ENCODE results near the gene KIRREL3.

The KIRREL3 gene

GRCh38 chr11:126512251-126512650, 488.3 kb downstream of the KIRREL3 start:
- Histone ChIP-seq H3K4me1 (ENCODE audit: control insufficient read depth, insufficient read depth, low read length) (no peaks in the 10 kb centered on the region), H3K9ac (ENCODE audit: low read length) (no peak overlapping the region), H3K27me3 (ENCODE audit: control insufficient read depth, insufficient read depth, low read length) (peaks cover 4% of the 10 kb centered on the region), H3K4me3 (ENCODE audit: low read length) (no peak overlapping the region), H3K27ac (ENCODE audit: low read depth, low read length) (no peak overlapping the region), H3K36me3 (ENCODE audit: control insufficient read depth, insufficient read depth, low read length) (no peaks in the 10 kb centered on the region)

GRCh38 chr11:126511475-126512115, 489.0 kb downstream of the KIRREL3 start:
- Histone ChIP-seq H3K9ac (ENCODE audit: low read length) (no peak overlapping the region), H3K36me3 (ENCODE audit: control insufficient read depth, insufficient read depth, low read length) (no peaks in the 10 kb centered on the region), H3K4me1 (ENCODE audit: control insufficient read depth, insufficient read depth, low read length) (no peaks in the 10 kb centered on the region), H3K27ac (ENCODE audit: low read depth, low read length) (no peak overlapping the region), H3K4me3 (ENCODE audit: low read length) (no peak overlapping the region), H3K27me3 (ENCODE audit: control insufficient read depth, insufficient read depth, low read length) (peaks cover 4% of the 10 kb centered on the region)

GRCh38 chr11:126510621-126511370, 489.8 kb downstream of the KIRREL3 start:
- Histone ChIP-seq H3K4me3 (ENCODE audit: low read length) (no peak overlapping the region), H3K9ac (ENCODE audit: low read length) (no peak overlapping the region), H3K27me3 (ENCODE audit: control insufficient read depth, insufficient read depth, low read length) (peaks cover 4% of the 10 kb centered on the region)

GRCh38 chr11:126507646-126508045, 492.9 kb downstream of the KIRREL3 start:
- no peak overlapping the region for H3K9ac ChIP-seq (ENCODE audit: low read length)
- no peak overlapping the region for H3K4me3 ChIP-seq (ENCODE audit: low read length)
- no peaks in the 10 kb centered on the region for H3K36me3 ChIP-seq (ENCODE audit: control insufficient read depth, insufficient read depth, low read length)
- H3K27me3 ChIP-seq (ENCODE audit: control insufficient read depth, insufficient read depth, low read length): no peaks in the 10 kb centered on the region
- H3K27ac ChIP-seq (ENCODE audit: low read depth, low read length): no peak overlapping the region
- no peaks in the 10 kb centered on the region for H3K4me1 ChIP-seq (ENCODE audit: control insufficient read depth, insufficient read depth, low read length)

More at GRCh38 chr11:126510621-126511370, 489.8 kb downstream of the KIRREL3 start:
- H3K27ac ChIP-seq (ENCODE audit: low read depth, low read length): no peak overlapping the region
- H3K4me1 ChIP-seq (ENCODE audit: control insufficient read depth, insufficient read depth, low read length): no peaks in the 10 kb centered on the region
- no peaks in the 10 kb centered on the region for H3K36me3 ChIP-seq (ENCODE audit: control insufficient read depth, insufficient read depth, low read length)

GRCh38 chr11:126506789-126507188, 493.8 kb downstream of the KIRREL3 start:
- Histone ChIP-seq H3K4me3 (ENCODE audit: low read length) (no peak overlapping the region), H3K4me1 (ENCODE audit: control insufficient read depth, insufficient read depth, low read length) (no peaks in the 10 kb centered on the region), H3K27me3 (ENCODE audit: control insufficient read depth, insufficient read depth, low read length) (no peaks in the 10 kb centered on the region), H3K27ac (ENCODE audit: low read depth, low read length) (no peak overlapping the region), H3K36me3 (ENCODE audit: control insufficient read depth, insufficient read depth, low read length) (no peaks in the 10 kb centered on the region), H3K9ac (ENCODE audit: low read length) (no peak overlapping the region)

GRCh38 chr11:126502982-126503381, 497.6 kb downstream of the KIRREL3 start:
- no peak overlapping the region for H3K4me3 ChIP-seq (ENCODE audit: low read length)
- no peaks in the 10 kb centered on the region for H3K27me3 ChIP-seq (ENCODE audit: control insufficient read depth, insufficient read depth, low read length)
- H3K4me1 ChIP-seq (ENCODE audit: control insufficient read depth, insufficient read depth, low read length): no peaks in the 10 kb centered on the region
- H3K9ac ChIP-seq (ENCODE audit: low read length): no peak overlapping the region
- H3K36me3 ChIP-seq (ENCODE audit: control insufficient read depth, insufficient read depth, low read length): no peaks in the 10 kb centered on the region
- no peak overlapping the region for H3K27ac ChIP-seq (ENCODE audit: low read depth, low read length)

GRCh38 chr11:126502159-126502558, 498.4 kb downstream of the KIRREL3 start:
- H3K9ac ChIP-seq (ENCODE audit: low read length): no peak overlapping the region
- H3K36me3 ChIP-seq (ENCODE audit: control insufficient read depth, insufficient read depth, low read length): no peaks in the 10 kb centered on the region
- no peaks in the 10 kb centered on the region for H3K4me1 ChIP-seq (ENCODE audit: control insufficient read depth, insufficient read depth, low read length)
- H3K27me3 ChIP-seq (ENCODE audit: control insufficient read depth, insufficient read depth, low read length): no peaks in the 10 kb centered on the region
- no peak overlapping the region for H3K4me3 ChIP-seq (ENCODE audit: low read length)
- no peak overlapping the region for H3K27ac ChIP-seq (ENCODE audit: low read depth, low read length)

- H3K27ac ChIP-seq (ENCODE audit: low read depth, low read length): no peak overlapping the region
- H3K4me1 ChIP-seq (ENCODE audit: control insufficient read depth, insufficient read depth, low read length): no peaks in the 10 kb centered on the region
- H3K9ac ChIP-seq (ENCODE audit: low read length): no peak overlapping the region
- no peak overlapping the region for H3K4me3 ChIP-seq (ENCODE audit: low read length)
- no peaks in the 10 kb centered on the region for H3K27me3 ChIP-seq (ENCODE audit: control insufficient read depth, insufficient read depth, low read length)
- H3K36me3 ChIP-seq (ENCODE audit: control insufficient read depth, insufficient read depth, low read length): no peaks in the 10 kb centered on the region
Observed at GRCh38 chr11:126501641-126502040, 498.9 kb downstream of the KIRREL3 start.

GRCh38 chr11:126500981-126501380, 499.6 kb downstream of the KIRREL3 start:
- Histone ChIP-seq H3K4me3 (ENCODE audit: low read length) (no peak overlapping the region), H3K27ac (ENCODE audit: low read depth, low read length) (no peak overlapping the region), H3K4me1 (ENCODE audit: control insufficient read depth, insufficient read depth, low read length) (no peaks in the 10 kb centered on the region), H3K36me3 (ENCODE audit: control insufficient read depth, insufficient read depth, low read length) (no peaks in the 10 kb centered on the region), H3K27me3 (ENCODE audit: control insufficient read depth, insufficient read depth, low read length) (no peaks in the 10 kb centered on the region), H3K9ac (ENCODE audit: low read length) (no peak overlapping the region)

GRCh38 chr11:126499131-126499752, 501.3 kb downstream of the KIRREL3 start:
- Histone ChIP-seq H3K27ac (ENCODE audit: low read depth, low read length) (no peak overlapping the region), H3K9ac (ENCODE audit: low read length) (no peak overlapping the region), H3K4me3 (ENCODE audit: low read length) (no peak overlapping the region), H3K27me3 (ENCODE audit: control insufficient read depth, insufficient read depth, low read length) (no peaks in the 10 kb centered on the region), H3K4me1 (ENCODE audit: control insufficient read depth, insufficient read depth, low read length) (no peaks in the 10 kb centered on the region), H3K36me3 (ENCODE audit: control insufficient read depth, insufficient read depth, low read length) (no peaks in the 10 kb centered on the region)

- H3K27me3 ChIP-seq (ENCODE audit: control insufficient read depth, insufficient read depth, low read length): no peaks in the 10 kb centered on the region
- H3K9ac ChIP-seq (ENCODE audit: low read length): no peak overlapping the region
- H3K27ac ChIP-seq (ENCODE audit: low read depth, low read length): no peak overlapping the region
- no peaks in the 10 kb centered on the region for H3K36me3 ChIP-seq (ENCODE audit: control insufficient read depth, insufficient read depth, low read length)
- H3K4me3 ChIP-seq (ENCODE audit: low read length): no peak overlapping the region
- no peaks in the 10 kb centered on the region for H3K4me1 ChIP-seq (ENCODE audit: control insufficient read depth, insufficient read depth, low read length)
Observed at GRCh38 chr11:126498281-126498680, 502.3 kb downstream of the KIRREL3 start.

GRCh38 chr11:126497581-126498122, 502.9 kb downstream of the KIRREL3 start:
- Histone ChIP-seq H3K27me3 (ENCODE audit: control insufficient read depth, insufficient read depth, low read length) (no peaks in the 10 kb centered on the region), H3K9ac (ENCODE audit: low read length) (no peak overlapping the region), H3K36me3 (ENCODE audit: control insufficient read depth, insufficient read depth, low read length) (no peaks in the 10 kb centered on the region), H3K4me3 (ENCODE audit: low read length) (no peak overlapping the region), H3K27ac (ENCODE audit: low read depth, low read length) (no peak overlapping the region), H3K4me1 (ENCODE audit: control insufficient read depth, insufficient read depth, low read length) (no peaks in the 10 kb centered on the region)

Measured in rectal smooth muscle tissue (tissue), 1 donor.